Measurements from ENCODE around the gene GUK1. TPM values are rescaled to one million over a fixed set of nuclear protein-coding genes. Genes with fewer than 3 reads are reported as not detected.

GUK1 gene
- total RNA-seq, 1 experiment from 2014 or later, result 996 TPM

GRCh38 chr1:228150461-228151179, 10.5 kb downstream of the GUK1 start:
- Histone ChIP-seq H3K79me2 (ENCODE audit: low read length) (peaks cover 21% of the 10 kb centered on the region), H3K4me3 (ENCODE audit: low read length) (no peak overlapping the region), H3F3A (ENCODE audit: low read length, unreplicated experiment) (no peaks in the 10 kb centered on the region), H4K20me1 (ENCODE audit: low read length) (peaks cover 10% of the 10 kb centered on the region), H3K27ac (ENCODE audit: low read length) (no peak overlapping the region), H3K9me2 (replicated peaks; ENCODE audit: low read length) (no peaks in the 10 kb centered on the region), H3K36me3 (ENCODE audit: low read depth, low read length) (peaks cover 11% of the 10 kb centered on the region), H2AFZ (ENCODE audit: low read length) (no peak overlapping the region), H3K4me2 (ENCODE audit: low read length) (no peak overlapping the region), H3K4me1 (ENCODE audit: insufficient read depth, low read length) (no peaks in the 10 kb centered on the region), H3K9me3 (ENCODE audit: low read length) (no peaks in the 10 kb centered on the region), H3K27me3 (ENCODE audit: low read length) (no peaks in the 10 kb centered on the region), H3K9ac (ENCODE audit: low read length) (no peak overlapping the region)
- DNase-seq (no peak), ATAC-seq (peak; percentile 17)
- TF ChIP-seq CTCF (conservative IDR thresholded peaks at IDR 0.05; ENCODE audit: low read depth, low read length) (no peak), EZH2phosphoT487 (IDR thresholded peaks at IDR 0.05; ENCODE audit: borderline replicate concordance, low read length) (no peak), EZH2 (IDR thresholded peaks at IDR 0.05; ENCODE audit: low read length, unreplicated experiment) (no peak)
- intact Hi-C loops (cut with micrococcal nuclease), result no loop called here
- ChIA-PET CTCF (interaction anchor here (1.0 kb wide), 1 partner anchor 151 kb away, joined by 4 read pairs; no protein-coding TSS in a partner anchor), POLR2A (ENCODE audit: unreplicated experiment) (no interaction called here)
- BruUV-seq (replicated peaks), result no TSS peak

GRCh38 chr1:228151180-228151925, 11.3 kb downstream of the GUK1 start:
- TF ChIP-seq CTCF (conservative IDR thresholded peaks at IDR 0.05; ENCODE audit: low read depth, low read length), result no peak
- no peak for TF ChIP-seq EZH2 (IDR thresholded peaks at IDR 0.05; ENCODE audit: low read length, unreplicated experiment)
- no peak for TF ChIP-seq EZH2phosphoT487 (IDR thresholded peaks at IDR 0.05; ENCODE audit: borderline replicate concordance, low read length)
- Histone ChIP-seq H3K4me1 (ENCODE audit: insufficient read depth, low read length) (no peaks in the 10 kb centered on the region), H3K9me3 (ENCODE audit: low read length) (no peaks in the 10 kb centered on the region), H3K4me2 (ENCODE audit: low read length) (no peak overlapping the region), H3F3A (ENCODE audit: low read length, unreplicated experiment) (no peaks in the 10 kb centered on the region), H3K27me3 (ENCODE audit: low read length) (no peaks in the 10 kb centered on the region), H3K9me2 (replicated peaks; ENCODE audit: low read length) (no peaks in the 10 kb centered on the region), H3K79me2 (ENCODE audit: low read length) (peaks cover 14% of the 10 kb centered on the region), H3K27ac (ENCODE audit: low read length) (no peak overlapping the region), H3K4me3 (ENCODE audit: low read length) (no peak overlapping the region), H3K9ac (ENCODE audit: low read length) (no peak overlapping the region), H4K20me1 (ENCODE audit: low read length) (peaks cover 6% of the 10 kb centered on the region; the same call in 1 of the 2 replicates), H2AFZ (ENCODE audit: low read length) (no peak overlapping the region), H3K36me3 (ENCODE audit: low read depth, low read length) (peaks cover 9% of the 10 kb centered on the region)
- DNase-seq (no peak), ATAC-seq (peak; percentile 5; the same call in 1 of the 2 replicates)
- BruUV-seq (replicated peaks), result no TSS peak
- CTCF ChIA-PET, result interaction anchor here (1.0 kb wide), 1 partner anchor 152 kb away, joined by 4 read pairs; no protein-coding TSS in a partner anchor
- intact Hi-C loops (cut with micrococcal nuclease), result no loop called here
- POLR2A ChIA-PET (ENCODE audit: unreplicated experiment), result no interaction called here

Measured in PC-3 (cell line).